Kidney (tissue), 14 donors: Measurements from ENCODE around the gene TIFAB. TPM values are rescaled to one million over a fixed set of nuclear protein-coding genes. Genes with fewer than 3 reads are reported as not detected.

Experiments used
- DNase-seq, 5 donors: peaks; one replicate each; pipeline ENCODE4 v3.0.0-alpha.2; 2013 to 2020
- FAIRE-seq: peaks from 2 replicates; lab custom pipeline; 2012; peaks lifted over from hg19 to GRCh38; lab: Jason Lieb, UNC
- H3K27ac ChIP-seq, 2 donors: one replicate each; pipeline ENCODE4 v1.7.0; 2013; ENCODE audit warnings: low read depth in 2 of 2, low read length in 2 of 2, inconsistent platforms in 1 of 2
- H3K27me3 ChIP-seq: one replicate; pipeline ENCODE4 v1.7.1; 2013; ENCODE audit warnings: low read length, inconsistent platforms; ENCODE audit not compliant: control insufficient read depth, insufficient read depth
- H3K36me3 ChIP-seq, 3 donors: one replicate each; pipeline versions ENCODE4 v1.7.0 to v1.7.1; 2013; ENCODE audit warnings: low read length in 3 of 3, control low read depth in 1 of 3, inconsistent platforms in 1 of 3; ENCODE audit not compliant: insufficient read depth in 3 of 3, control insufficient read depth in 2 of 3
- H3K4me1 ChIP-seq, 3 donors: one replicate each; pipeline versions ENCODE4 v1.7.0 to v1.7.1; 2013; ENCODE audit warnings: low read length in 3 of 3, inconsistent platforms in 1 of 3, low read depth in 1 of 3; ENCODE audit not compliant: control insufficient read depth in 2 of 3, insufficient read depth in 2 of 3
- H3K4me3 ChIP-seq, 3 donors: one replicate each; pipeline versions ENCODE4 v1.7.0 to v1.8.1; 2013; ENCODE audit warnings: low read length in 3 of 3, control low read depth in 1 of 3, inconsistent platforms in 1 of 3
- H3K9ac ChIP-seq, 3 donors: one replicate each; pipeline versions ENCODE4 v1.7.0 to v1.7.1; 2013; ENCODE audit warnings: low read length in 3 of 3, control low read depth in 1 of 3, inconsistent platforms in 1 of 3
- H3K9me3 ChIP-seq, 3 donors: one replicate each; pipeline versions ENCODE4 v1.7.0 to v1.7.1; 2013; ENCODE audit warnings: low read length in 3 of 3, control low read depth in 1 of 3, inconsistent platforms in 1 of 3; ENCODE audit not compliant: control insufficient read depth in 2 of 3, insufficient read depth in 1 of 3
- intact Hi-C: fragments of 100-400 bp; cut with DNase I; formaldehyde crosslinking; loops from one replicate; pipeline ENCODE4 v1.11.1; 2022
- polyA plus RNA-seq: library from polyadenylated mRNA; stranded (reverse); fragments of 350-450 nt; fragmentation: Illumina TruSeq; extraction: RNeasy Lipid Tissue Mini Kit (QIAGEN cat#74804); gene quantifications from one replicate; pipeline ENCODE4 v1.2.3, GENCODE V29; 2014; ENCODE audit warnings: low read depth, low replicate concordance; ENCODE audit not compliant: insufficient read depth
- total RNA-seq: library from RNA; stranded (reverse); fragmentation: NEBNext Ultra II Directional; extraction: Animal tissue kit (Norgen Biotek cat#: 25700); gene quantifications from one replicate; pipeline ENCODE4 v1.2.1, GENCODE V29; 2021
- TF ChIP-seq, protein P1 (sequence below): IDR thresholded peaks from 3 replicates; pipeline ENCODE4 v1.5.1; 2012; ENCODE audit warnings: mild to moderate bottlenecking, moderate library complexity, borderline replicate concordance; ENCODE audit not compliant: insufficient read depth; ENCODE audit errors: extremely low read depth
- donor health status: control.
- donor health status: control.
- donor health status: control.
- donor health status: control.
- donor health status: control.
- donor health status: DM: yes; HTN: yes; CAD: no.
- donor health status: Normal renal cell carcinoma (clear cell type).

The TIFAB gene
- total and polyA plus RNA-seq, 2 donors from 2014 or later, result 0.13 TPM; not detected in 1

GRCh38 chr5:135430135-135430437 is 22.1 kb downstream of the TIFAB start:
- FAIRE-seq (no peak), DNase-seq (no peak)
- H3K4me1 ChIP-seq, result no peaks in the 10 kb centered on the region
- no peaks in the 10 kb centered on the region for H3K27me3 ChIP-seq
- peaks cover 0 to 13% (median 0%) of the 10 kb centered on the region in 3 donors for H3K9me3 ChIP-seq
- no peak overlapping the region for H3K4me3 ChIP-seq
- H3K36me3 ChIP-seq, result no peaks in the 10 kb centered on the region
- intact Hi-C loops, result no loop called here
- TF ChIP-seq, protein P1, sequence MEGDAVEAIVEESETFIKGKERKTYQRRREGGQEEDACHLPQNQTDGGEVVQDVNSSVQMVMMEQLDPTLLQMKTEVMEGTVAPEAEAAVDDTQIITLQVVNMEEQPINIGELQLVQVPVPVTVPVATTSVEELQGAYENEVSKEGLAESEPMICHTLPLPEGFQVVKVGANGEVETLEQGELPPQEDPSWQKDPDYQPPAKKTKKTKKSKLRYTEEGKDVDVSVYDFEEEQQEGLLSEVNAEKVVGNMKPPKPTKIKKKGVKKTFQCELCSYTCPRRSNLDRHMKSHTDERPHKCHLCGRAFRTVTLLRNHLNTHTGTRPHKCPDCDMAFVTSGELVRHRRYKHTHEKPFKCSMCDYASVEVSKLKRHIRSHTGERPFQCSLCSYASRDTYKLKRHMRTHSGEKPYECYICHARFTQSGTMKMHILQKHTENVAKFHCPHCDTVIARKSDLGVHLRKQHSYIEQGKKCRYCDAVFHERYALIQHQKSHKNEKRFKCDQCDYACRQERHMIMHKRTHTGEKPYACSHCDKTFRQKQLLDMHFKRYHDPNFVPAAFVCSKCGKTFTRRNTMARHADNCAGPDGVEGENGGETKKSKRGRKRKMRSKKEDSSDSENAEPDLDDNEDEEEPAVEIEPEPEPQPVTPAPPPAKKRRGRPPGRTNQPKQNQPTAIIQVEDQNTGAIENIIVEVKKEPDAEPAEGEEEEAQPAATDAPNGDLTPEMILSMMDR, result no peak
- no peak overlapping the region for H3K9ac ChIP-seq
- no peak overlapping the region for H3K27ac ChIP-seq

DNA sequence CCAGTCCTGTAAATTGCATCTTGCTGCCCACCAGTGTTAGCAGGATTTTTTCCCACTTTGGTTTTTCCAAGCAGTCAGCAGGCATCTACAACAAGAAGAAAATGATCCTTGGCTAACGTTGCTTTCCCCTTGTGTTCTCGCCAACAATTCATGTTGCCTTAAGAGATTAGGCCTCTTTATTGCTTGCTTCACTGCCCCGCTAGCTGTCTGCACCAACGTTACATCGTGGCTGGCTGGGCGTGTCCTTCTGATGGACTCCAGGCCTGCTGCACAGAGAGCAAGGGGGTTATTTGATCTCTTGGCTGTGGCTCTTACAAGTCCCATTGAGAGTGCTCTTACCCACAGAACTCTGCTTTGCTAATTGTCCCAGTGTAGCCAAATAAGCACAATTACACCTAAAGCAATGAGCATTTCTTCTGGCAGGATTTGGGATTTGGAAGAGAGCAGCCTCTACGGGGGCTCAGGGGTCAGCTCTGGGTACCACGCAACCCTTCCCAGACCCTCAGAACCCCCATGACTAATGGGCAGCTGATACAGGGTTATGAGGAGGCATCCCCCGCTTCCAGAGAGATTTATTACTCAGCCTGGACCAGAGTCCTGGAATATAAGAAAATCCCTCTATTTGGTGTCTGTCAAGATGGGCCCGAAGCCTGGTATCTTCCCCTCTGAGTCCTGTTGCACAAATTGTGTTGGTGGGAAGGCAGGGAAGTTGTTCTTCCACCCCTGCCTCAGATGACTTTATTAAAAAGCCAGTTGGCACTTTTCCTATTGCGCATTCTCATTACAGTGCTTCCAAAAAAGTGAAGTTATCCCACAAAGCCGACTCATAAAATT is 22.6 kb downstream of the TIFAB start:
- TF ChIP-seq, protein P1, result no peak
- Histone ChIP-seq H3K36me3 (no peaks in the 10 kb centered on the region), H3K9me3 (peaks cover 0 to 13% (median 0%) of the 10 kb centered on the region in 3 donors), H3K4me3 (no peak overlapping the region), H3K27me3 (no peaks in the 10 kb centered on the region), H3K9ac (no peak overlapping the region), H3K27ac (no peak overlapping the region), H3K4me1 (no peaks in the 10 kb centered on the region)
- intact Hi-C loops, result no loop called here
- FAIRE-seq, result no peak
- DNase-seq, result peak in 2 of 5 donors; percentile 35 to 53

- intact Hi-C loops, result no loop called here
- TF ChIP-seq, protein P1, result no peak
- FAIRE-seq, result no peak
These were observed 23.6 kb downstream of the TIFAB start for GRCh38 chr5:135428586-135428985.

More at GRCh38 chr5:135428586-135428985, 23.6 kb downstream of the TIFAB start:
- no peak for DNase-seq
- no peak overlapping the region for H3K27ac ChIP-seq
- H3K4me1 ChIP-seq, result no peaks in the 10 kb centered on the region
- H3K4me3 ChIP-seq, result no peak overlapping the region
- H3K36me3 ChIP-seq, result no peaks in the 10 kb centered on the region
- H3K9ac ChIP-seq, result no peak overlapping the region
- H3K9me3 ChIP-seq, result peaks cover 0 to 13% (median 0%) of the 10 kb centered on the region in 3 donors
- H3K27me3 ChIP-seq, result no peaks in the 10 kb centered on the region
